SH-SY5Y (cell line): ENCODE measurements around the gene EHD1.

Experiments used
- GATA2 ChIP-seq: IDR thresholded peaks from 2 replicates; pipeline ENCODE4 v1.6.1; 2011; ENCODE audit warnings: mild to moderate bottlenecking, low read depth, low read length
- GATA3 ChIP-seq: IDR thresholded peaks from 2 replicates; pipeline ENCODE4 v1.6.1; 2011; ENCODE audit warnings: low read depth, mild to moderate bottlenecking, low read length, moderate library complexity

DNA sequence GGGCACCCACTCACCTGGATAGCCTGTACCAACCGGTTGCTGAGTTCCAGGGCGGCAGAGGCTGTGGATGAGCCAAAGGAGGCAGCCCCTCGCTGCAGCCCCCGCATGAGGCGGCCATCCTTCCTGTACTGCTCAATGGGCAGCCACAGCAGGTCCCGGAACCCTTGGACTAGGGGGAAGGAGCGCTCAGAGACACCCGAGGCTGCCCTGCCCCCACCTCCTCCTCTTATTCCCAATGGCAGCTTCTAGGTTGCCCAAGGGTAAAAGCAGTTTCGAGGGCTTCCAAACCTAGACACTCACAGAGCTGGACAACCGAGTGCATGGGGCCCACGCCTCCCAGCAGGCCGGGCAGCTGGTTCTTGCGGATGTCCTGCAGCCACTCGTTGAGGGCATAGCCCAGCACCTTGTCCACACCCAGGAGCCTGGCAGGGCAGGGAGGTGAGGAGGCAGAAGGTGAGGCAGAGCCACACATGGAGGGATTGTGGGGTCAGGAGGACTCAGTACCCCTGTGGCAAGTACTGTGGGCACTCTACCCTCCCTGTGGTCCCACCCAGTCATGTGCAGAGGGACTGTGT is 18.1 kb upstream of the EHD1 start:
- TF ChIP-seq GATA2 (no peak), GATA3 (no peak)
